ENCODE data around the gene SLC66A3. TPM values are rescaled to one million over a fixed set of nuclear protein-coding genes. Genes with fewer than 3 reads are reported as not detected.

Gene SLC66A3
- total RNA-seq, 1 donor from 2014 or later, result 6.0 TPM

DNA sequence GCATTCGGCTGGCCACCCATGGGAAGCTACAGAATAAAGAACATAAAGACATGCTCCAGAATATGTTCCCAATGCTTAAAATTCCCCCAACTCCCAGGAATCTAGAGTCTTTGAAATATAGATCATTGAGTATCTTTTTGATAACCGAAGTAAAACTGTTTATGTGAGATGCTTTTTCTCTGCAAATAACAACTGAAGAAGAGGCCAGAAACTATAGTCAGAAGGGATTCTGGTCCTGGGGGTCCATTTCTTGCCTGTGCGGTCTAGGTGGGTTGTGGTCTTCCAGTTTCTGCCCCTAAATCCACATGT is 30.6 kb upstream of the SLC66A3 start:
- DNase-seq (ENCODE audit: low spot score in 2 of 2, unreplicated experiment in 2 of 2), result no peak

DNA sequence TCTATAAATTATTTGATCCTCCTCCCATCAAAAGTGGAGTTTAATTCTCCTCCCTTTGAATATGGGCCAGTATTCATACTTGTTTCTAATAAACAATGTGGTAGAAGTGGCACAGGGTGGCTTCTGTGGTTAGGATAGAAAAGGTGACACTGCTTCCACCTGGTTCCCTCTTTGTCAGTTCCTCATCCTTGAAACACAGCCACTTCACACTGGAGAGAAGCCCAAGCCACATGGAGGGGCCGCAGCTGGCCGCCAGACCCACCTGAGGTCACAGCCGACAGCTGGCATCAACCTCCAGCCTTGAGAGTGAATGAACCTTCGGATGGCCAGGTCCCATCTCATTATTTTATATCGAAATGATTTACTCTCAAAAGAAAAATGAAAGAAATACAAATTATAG is 27.5 kb upstream of the SLC66A3 start:
- TF ChIP-seq, protein P1, sequence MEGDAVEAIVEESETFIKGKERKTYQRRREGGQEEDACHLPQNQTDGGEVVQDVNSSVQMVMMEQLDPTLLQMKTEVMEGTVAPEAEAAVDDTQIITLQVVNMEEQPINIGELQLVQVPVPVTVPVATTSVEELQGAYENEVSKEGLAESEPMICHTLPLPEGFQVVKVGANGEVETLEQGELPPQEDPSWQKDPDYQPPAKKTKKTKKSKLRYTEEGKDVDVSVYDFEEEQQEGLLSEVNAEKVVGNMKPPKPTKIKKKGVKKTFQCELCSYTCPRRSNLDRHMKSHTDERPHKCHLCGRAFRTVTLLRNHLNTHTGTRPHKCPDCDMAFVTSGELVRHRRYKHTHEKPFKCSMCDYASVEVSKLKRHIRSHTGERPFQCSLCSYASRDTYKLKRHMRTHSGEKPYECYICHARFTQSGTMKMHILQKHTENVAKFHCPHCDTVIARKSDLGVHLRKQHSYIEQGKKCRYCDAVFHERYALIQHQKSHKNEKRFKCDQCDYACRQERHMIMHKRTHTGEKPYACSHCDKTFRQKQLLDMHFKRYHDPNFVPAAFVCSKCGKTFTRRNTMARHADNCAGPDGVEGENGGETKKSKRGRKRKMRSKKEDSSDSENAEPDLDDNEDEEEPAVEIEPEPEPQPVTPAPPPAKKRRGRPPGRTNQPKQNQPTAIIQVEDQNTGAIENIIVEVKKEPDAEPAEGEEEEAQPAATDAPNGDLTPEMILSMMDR (IDR thresholded peaks at IDR 0.05; ENCODE audit: unreplicated experiment), result no peak
- H3K9me3 Mint-ChIP-seq, result no peaks in the 10 kb centered on the region
- no peak overlapping the region for H3K4me3 Mint-ChIP-seq
- no peak for DNase-seq (ENCODE audit: low spot score in 2 of 2, unreplicated experiment in 2 of 2)
- H3K36me3 Mint-ChIP-seq, result no peaks in the 10 kb centered on the region
- H3K4me1 Mint-ChIP-seq, result peaks cover 9% of the 10 kb centered on the region
- peaks cover 11% of the 10 kb centered on the region for H3K27me3 Mint-ChIP-seq (ENCODE audit: low read depth)
- H3K27ac Mint-ChIP-seq, result no peak overlapping the region

More for the DNA sequence above, 30.6 kb upstream of the SLC66A3 start:
- TF ChIP-seq, protein P1 (IDR thresholded peaks at IDR 0.05; ENCODE audit: unreplicated experiment), result no peak
- no peaks in the 10 kb centered on the region for H3K9me3 Mint-ChIP-seq
- H3K4me3 Mint-ChIP-seq, result no peak overlapping the region
- no peaks in the 10 kb centered on the region for H3K36me3 Mint-ChIP-seq
- H3K4me1 Mint-ChIP-seq, result peaks cover 15% of the 10 kb centered on the region
- H3K27me3 Mint-ChIP-seq (ENCODE audit: low read depth), result peaks cover 11% of the 10 kb centered on the region
- no peak overlapping the region for H3K27ac Mint-ChIP-seq

DNA sequence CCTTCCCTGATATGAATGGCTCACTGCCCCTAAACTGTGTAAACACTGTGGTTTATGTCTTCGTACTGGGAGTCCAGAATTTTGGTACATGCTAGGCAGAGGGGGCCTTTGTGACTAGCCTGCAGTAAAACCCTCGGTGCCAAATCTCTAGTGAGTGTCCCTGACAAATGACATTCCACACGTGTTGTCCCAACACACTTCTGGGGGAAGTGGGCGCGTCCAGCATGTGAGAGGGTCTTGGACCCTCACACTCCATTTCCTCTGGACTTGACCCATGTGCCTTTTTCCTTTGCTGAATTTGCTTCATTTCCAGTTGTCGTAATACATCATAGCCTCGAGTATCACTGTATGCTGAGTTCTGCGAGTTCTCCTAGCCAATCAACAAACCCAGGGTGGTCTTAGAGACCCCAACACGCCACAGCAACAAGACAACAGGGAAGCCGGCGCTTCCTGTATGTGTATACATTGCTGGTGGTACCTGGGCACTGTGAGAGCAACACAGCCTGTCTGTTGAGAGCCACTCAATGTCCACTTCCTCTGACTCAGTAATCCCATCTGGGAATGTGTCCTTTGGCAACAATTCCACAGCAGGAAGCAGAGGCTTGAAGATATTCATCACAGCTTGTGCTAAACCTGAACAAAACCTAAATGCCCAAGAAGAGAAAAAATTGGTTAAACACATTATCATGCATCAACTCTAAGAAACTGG is 26.9 kb upstream of the SLC66A3 start:
- H3K9me3 Mint-ChIP-seq, result no peaks in the 10 kb centered on the region
- H3K4me3 Mint-ChIP-seq, result no peak overlapping the region
- TF ChIP-seq, protein P1 (IDR thresholded peaks at IDR 0.05; ENCODE audit: unreplicated experiment), result no peak
- H3K4me1 Mint-ChIP-seq, result peaks cover 12% of the 10 kb centered on the region
- no peaks in the 10 kb centered on the region for H3K36me3 Mint-ChIP-seq
- DNase-seq (ENCODE audit: low spot score in 2 of 2, unreplicated experiment in 2 of 2), result no peak
- peaks cover 11% of the 10 kb centered on the region for H3K27me3 Mint-ChIP-seq (ENCODE audit: low read depth)
- no peak overlapping the region for H3K27ac Mint-ChIP-seq

GRCh38 chr2:11129598-11130449 is 25.4 kb upstream of the SLC66A3 start:
- Mint-ChIP-seq H3K27ac (peak overlapping the region; percentile 77), H3K27me3 (ENCODE audit: low read depth) (peaks cover 8% of the 10 kb centered on the region), H3K36me3 (no peaks in the 10 kb centered on the region), H3K4me3 (peak overlapping the region; percentile 63), H3K4me1 (peaks cover 15% of the 10 kb centered on the region), H3K9me3 (no peaks in the 10 kb centered on the region)
- TF ChIP-seq, protein P1 (IDR thresholded peaks at IDR 0.05; ENCODE audit: unreplicated experiment), result peak; percentile 33
- DNase-seq (ENCODE audit: low spot score in 2 of 2, unreplicated experiment in 2 of 2), result peak; percentile 78 to 88

GRCh38 chr2:11131166-11131920 is 23.9 kb upstream of the SLC66A3 start:
- no peaks in the 10 kb centered on the region for H3K9me3 Mint-ChIP-seq
- TF ChIP-seq, protein P1 (IDR thresholded peaks at IDR 0.05; ENCODE audit: unreplicated experiment), result no peak
- H3K4me3 Mint-ChIP-seq, result no peak overlapping the region
- no peaks in the 10 kb centered on the region for H3K36me3 Mint-ChIP-seq
- H3K27me3 Mint-ChIP-seq (ENCODE audit: low read depth), result peaks cover 10% of the 10 kb centered on the region
- DNase-seq (ENCODE audit: low spot score in 2 of 2, unreplicated experiment in 2 of 2), result no peak
- no peak overlapping the region for H3K27ac Mint-ChIP-seq
- H3K4me1 Mint-ChIP-seq, result peaks cover 15% of the 10 kb centered on the region

All from mesothelial cell of epicardium (in vitro differentiated cells).